Ureter (tissue), 1 donor: ENCODE data around the gene SERHL2. TPM values are rescaled to one million over a fixed set of nuclear protein-coding genes. Genes with fewer than 3 reads are reported as not detected.
"Not testable (repeated sequence)": the region's sequence is repeated elsewhere in the genome, so short reads cannot be mapped to it uniquely, and the experiment has no call there.

Experiments
- DNase-seq: peaks from one replicate; pipeline ENCODE4 v3.0.0-alpha.2; 2020; ENCODE audit warnings: low spot score
- total RNA-seq: library from RNA; stranded (reverse); gene quantifications from one replicate; pipeline ENCODE4 v1.2.4, GENCODE V29; 2023
- donor health status: DM: yes; HTN: yes; CAD: no.

The SERHL2 gene, protein sequence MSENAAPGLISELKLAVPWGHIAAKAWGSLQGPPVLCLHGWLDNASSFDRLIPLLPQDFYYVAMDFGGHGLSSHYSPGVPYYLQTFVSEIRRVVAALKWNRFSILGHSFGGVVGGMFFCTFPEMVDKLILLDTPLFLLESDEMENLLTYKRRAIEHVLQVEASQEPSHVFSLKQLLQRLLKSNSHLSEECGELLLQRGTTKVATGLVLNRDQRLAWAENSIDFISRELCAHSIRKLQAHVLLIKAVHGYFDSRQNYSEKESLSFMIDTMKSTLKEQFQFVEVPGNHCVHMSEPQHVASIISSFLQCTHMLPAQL
- total RNA-seq = 10.8 TPM

DNA sequence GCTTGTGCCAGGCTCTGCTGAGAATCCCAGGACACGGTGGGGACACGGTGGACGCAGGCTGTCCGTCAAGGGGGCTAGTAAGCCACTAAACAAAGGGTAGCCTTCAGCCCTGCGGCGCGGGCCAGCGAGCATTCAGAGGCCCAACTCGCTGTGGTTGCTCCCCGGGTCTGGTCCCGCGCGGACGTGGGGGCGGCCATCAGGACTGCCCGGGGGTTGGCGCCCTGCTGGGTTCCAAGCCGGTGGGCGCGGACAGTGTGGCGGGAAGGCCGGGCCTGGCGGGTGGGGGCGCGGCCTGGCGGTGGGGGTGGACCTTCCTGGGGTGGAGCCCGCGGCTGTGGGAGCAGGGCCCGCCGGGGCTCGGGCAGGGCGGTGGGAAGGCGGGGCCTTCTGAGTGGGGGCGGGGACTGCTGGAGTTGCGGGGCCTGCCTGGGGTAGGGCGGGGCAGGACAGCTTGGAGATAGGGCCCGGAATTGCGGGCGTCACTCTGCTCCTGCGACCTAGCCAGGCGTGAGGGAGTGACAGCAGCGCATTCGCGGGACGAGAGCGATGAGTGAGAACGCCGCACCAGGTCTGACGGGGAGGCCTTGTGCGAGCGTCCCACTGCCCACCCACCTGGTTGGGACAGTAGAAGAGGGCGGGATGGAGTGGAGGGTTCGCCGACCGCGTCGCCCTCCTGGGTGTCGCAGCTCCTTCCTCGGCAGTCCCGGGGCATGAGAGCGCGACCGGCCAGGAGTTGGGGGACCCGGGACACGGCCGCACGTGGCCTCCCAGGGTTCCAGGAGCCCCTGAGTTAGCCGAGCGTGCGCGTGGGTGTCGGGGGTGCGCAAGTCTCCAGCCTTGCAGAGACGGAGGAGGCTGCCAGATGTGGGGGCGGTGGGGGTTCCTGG lies at the start of gene SERHL2:
Gene SERHL2 (plus strand): TSS at position 482 of the 887 bp plus-strand sequence. CDS start 65 bp downstream, at position 547.
- peak; percentile 90 for DNase-seq

DNA sequence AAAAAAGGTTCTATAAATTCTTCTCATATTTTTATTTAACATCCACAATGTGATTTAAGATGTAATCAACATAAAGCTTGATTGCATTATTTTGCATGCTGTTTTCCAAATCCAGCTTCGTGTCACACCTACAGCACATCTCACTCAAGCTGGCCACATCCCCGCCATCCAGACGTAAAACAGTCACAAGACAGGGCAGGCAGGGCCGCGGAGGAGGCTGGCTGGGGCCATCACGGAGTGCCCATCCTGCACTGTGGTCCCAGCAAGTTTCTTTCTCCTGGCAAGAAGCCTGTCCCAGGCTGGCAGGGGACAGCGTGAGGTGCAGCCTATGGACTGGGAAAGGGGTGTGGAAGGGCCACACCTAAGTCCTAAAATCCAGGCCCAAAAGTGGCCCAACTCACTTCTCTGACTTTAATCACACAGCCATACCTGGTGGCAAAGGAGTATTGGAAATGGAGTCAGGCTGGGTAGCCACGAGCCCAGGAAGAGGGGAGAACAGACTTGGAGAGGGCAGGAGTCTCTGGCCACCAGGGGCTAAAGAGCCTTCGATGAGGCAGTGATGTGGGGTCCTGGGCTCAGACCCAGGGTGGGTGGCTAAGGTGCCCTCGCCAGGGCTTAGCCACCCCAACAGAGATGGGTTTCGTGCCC lies 45.3 kb upstream of the SERHL2 start:
- DNase-seq = not testable (repeated sequence)

DNA sequence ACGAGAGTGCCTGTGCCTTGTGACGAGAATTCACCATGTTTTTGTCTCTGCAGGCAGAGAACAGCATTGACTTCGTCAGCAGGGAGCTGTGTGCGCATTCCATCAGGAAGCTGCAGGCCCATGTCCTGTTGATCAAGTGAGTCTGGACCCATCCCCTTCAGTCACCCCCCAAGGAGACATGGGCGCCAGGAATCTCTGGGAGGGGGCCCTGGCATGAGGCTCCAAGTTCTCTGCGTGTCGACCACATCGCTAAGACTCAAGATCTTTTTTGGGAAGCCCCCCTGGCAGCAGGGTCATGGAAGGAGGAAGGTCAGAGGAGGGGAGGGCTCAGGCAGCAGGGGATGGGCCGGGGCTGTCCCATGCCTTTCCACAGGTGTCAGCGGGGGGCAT lies 44.8 kb upstream of the SERHL2 start:
- DNase-seq = not testable (repeated sequence)

DNA sequence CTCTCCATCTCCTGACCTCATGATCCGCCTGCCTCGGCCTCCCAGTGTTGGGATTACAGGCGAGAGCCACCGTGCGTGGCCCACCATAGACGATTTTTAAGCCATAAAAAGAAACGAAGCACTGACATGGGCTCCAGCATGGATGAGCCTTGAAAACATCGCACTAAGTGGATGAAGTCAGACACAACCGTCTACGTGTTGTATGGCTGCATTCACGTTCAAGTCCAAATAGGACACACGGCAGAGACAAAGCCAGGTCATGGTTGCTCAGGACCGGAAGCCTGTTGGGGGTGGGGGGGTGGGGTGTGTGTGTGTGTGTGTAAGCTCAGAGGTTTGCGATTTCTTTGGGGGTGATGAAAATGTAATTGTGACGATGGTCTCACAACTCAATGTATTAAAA lies 44.2 kb upstream of the SERHL2 start:
- no peak for DNase-seq

DNA sequence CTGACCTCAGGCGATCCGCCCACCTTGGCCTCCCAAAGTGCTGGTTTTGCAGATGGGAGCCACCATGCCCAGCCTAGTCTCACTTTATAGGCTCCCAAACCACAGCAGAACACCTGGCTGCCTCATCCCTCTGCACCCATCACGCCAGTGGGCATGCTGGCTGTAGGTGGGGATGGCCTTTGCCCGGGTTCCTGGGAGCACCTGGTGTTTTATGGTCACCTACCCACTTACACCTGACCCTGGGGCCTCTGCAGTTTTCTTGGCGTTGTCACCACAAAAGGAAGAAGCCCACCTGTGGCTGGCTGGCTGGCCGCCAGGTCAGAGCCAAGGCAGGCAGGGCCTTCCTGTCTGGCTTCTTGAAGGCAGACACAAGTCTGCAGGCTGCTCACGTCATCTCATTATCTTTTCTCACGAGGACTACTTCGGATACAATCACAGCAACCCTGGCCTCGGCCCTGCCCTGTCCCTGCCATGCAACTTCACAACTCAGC lies 42.3 kb upstream of the SERHL2 start:
- DNase-seq = no peak

DNA sequence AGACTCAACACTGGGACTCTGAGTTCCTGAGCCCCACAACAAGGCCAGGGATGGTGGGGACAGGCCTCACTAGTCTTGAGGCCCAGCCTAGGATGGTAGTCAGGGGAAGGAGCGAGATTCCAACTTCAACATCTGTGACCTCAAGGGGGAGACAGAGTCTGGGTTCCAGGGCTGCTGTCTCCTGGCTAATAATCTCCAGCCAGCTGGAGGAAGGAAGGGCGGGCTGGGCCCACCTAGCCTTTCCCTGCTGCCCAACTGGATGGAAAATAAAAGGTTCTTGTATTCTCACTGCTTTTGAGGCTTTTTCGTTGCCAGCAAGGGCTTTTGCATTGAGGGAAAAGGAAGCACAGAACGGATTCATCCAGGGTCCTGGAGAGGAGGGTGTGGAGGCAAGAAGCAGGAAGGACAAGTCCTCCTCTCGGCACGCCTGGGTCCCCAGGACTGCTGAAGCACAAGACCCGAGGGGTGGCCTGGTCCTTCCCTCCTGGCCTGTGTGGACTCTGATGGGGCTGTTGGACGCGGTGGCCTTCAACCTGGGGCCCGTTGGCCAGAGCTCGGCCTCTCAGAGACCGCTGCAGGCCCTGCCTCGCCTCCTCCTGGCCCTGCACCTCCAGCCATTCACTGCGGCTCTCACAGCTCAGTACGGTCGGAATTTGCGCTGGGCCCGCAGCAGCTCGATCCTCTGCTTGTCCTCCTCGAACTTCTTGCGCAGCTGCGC lies 41.3 kb upstream of the SERHL2 start:
- not testable (repeated sequence) for DNase-seq

DNA sequence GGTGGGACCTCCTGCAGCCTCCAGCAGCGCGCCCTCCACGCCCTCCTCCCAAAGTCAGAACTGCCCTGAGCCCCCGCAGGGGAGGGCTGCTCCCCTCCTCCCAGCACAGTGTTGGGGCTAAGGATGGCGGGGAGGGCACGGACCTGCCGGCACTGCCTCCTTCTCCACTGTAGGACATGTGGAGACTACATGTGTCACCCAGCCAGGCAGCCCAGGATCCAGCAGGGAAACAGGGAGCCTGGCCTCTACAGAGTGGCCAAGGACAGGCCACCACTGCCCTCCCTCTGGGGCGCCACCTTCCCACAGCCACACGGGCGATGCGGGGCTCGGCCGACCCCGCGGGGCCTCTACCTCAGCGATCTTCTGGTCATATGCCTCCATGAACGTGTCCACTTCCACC lies 39.4 kb upstream of the SERHL2 start:
- not testable (repeated sequence) for DNase-seq

DNA sequence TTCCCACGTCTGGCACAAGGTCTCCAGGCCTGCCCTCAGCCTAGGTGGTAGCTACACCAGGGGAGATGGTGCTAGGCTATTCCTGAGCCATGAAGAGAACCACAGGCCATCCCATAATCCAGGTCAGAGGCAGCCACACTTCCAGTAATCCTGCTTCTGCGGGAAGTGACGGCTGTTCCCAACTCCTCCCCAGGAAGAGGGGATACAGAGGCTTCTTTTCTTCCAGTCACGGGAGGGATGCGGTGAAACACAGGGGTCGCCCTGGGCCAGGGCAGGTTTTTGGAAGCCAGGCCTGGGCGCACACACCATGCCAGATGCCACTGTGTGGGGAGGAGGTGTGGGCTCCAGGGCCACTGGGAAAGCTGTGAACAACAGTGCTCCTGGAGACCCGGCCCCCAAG lies 38.5 kb upstream of the SERHL2 start:
- DNase-seq = not testable (repeated sequence)

DNA sequence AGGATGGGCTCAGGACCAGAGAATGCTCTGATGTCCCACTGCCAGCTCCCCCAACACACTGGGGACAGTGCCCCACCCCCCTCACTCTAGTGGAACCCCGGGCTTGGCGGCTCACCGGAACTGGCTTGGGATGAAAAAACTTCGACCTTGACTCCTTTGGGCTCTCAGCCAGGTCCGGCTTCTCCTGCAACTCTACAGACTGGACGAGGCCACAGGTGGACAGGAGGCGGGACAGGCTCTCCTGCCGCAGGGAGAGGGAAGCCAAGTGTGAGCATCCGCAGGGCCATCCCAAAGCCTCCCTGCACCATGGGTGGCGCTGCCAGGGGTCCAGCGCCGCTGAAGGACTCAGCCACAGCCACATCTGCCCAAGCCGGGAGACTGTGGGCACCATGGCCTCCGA lies 37.9 kb upstream of the SERHL2 start:
- DNase-seq = no peak

DNA sequence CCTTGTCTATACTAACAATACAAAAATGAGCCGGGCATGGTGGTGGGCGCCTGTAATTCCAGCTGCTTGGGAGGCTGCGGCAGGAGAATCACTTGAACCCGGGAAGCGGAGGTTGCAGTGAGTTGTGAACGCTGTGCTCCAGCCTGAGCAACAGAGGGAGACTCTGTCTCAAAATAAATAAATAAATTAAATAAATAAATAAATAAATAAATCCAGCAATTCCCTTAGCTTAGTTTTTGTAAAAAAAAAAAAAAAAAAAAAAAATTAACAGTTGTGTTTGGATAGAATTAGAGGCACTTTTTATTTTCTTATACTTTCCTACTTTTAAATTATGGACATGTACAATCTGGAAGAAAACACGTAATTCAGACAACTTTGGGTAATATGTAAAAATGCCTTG lies 36.7 kb upstream of the SERHL2 start:
- DNase-seq = not testable (repeated sequence)

DNA sequence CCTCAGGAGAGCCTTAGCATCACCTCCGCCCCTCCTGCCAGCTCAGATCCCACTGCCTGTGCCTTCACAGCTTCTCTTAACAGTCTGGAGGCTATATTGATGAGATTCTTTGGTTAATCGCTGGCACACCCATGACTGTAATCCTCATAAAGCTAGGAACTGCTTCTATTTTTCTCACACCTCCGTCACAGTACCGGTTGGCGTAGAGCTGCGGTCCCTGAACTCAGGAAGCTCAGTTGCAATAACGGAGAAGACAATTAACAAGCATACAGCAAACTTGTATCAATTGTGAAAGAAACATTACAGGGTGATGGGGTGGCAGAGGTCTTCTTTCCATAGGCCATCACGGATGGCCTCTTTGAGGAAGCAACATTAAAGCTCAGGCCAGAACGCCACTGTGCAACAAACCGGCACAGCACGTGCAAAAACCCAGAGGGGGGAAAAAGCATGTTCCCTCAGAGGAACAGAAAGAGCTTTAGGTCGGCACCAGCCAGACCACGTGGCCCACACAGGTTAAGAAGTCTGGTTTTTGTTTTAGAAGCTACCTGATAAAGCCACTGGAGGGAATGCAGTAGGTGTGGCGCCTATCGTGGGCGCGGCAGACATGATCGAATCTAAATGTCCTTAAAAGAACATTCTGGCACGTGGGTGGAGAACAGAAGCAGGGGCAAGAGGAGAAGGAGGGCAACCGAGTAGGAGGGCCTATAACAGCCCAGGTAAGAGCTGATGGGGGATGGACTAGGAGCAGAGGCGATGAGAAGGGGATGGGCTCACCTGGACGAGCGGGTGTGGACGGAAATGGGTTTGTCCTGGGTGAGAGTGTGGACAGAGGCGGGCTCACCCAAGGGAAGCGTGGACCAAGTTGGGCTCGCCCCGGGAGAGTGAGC lies 34.9 kb upstream of the SERHL2 start:
- DNase-seq = not testable (repeated sequence)

DNA sequence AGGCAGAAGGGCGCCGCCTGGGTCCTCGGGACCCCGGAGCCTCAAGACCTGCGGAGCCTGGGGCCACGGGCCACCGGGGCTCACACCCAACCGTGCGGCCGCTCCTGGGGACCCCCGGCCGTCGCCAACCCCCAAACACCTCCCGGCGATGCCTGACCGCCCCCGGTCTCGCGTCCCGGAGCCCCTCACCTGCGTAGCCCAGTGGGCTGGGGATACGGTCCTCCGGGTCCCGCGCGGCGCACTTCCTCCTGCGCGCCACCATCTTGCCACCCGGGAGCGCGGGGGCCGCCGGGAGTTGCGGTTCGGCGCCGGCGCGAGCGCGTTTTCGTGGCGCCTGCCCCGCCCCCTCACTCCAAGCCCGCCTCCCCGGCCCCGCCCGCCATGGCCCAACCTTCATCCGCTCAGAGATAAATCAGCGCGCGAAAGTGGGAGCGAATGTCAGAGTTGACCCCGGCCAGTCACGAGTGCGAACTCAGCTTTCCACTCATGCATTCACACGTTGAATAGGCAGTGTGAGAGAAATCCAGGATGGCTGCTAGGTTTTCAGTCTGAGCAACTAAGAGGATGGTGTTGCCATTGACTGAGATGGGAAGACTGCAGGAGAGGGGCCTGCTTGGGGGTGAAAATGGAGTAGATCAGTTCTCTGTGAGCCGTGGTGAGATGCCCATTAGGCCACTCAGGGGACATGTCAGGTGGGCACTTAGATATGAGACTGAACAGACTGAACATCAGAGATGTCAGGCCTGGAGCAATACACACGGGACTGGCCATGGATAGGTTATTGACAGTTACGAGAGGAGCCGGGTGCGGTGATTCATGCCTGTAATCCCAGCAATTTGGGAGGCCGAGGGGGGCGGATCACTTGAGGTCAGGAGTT lies 34.0 kb upstream of the SERHL2 start, which contains the start of gene RRP7A:
Gene RRP7A (minus strand): TSS at position 272 of the 877 bp plus-strand sequence. CDS start 10 bp downstream, at position 262.
- peak; percentile 83 for DNase-seq

DNA sequence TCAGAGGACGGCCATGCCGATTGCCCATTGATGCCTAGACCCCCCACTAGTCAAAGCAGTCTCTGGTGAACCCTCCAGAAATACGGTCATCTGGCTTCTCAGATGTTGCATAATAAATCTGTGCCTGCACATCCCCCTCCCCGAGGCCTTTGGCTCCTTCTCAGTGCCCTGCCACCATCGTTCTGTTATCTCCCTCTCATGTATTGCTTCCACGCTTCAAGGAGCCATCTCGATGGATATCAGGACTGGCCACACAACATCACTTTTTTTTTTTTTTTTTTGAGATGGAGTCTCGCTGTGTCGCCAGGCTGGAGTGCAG lies 32.6 kb upstream of the SERHL2 start:
- no peak for DNase-seq

DNA sequence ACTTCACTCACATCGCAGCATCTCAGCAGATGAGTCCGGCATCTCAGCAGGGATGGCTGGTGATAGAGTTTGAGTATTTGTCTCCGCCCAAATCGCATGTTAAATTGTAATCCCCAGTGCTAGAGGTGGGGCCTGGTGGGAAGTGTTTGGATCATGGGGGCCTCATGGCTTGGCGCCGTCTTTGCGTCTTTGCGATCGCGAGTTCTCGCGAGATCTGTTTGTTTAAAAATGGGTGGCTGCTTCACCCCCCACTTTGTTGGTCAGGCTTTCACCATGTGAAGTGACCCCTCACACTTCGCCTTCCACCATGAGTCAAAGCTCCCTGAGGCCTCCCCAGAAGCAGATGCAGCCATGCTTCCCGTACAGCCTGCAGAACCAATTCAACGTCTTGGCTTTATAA lies 31.2 kb upstream of the SERHL2 start:
- no peak for DNase-seq

DNA sequence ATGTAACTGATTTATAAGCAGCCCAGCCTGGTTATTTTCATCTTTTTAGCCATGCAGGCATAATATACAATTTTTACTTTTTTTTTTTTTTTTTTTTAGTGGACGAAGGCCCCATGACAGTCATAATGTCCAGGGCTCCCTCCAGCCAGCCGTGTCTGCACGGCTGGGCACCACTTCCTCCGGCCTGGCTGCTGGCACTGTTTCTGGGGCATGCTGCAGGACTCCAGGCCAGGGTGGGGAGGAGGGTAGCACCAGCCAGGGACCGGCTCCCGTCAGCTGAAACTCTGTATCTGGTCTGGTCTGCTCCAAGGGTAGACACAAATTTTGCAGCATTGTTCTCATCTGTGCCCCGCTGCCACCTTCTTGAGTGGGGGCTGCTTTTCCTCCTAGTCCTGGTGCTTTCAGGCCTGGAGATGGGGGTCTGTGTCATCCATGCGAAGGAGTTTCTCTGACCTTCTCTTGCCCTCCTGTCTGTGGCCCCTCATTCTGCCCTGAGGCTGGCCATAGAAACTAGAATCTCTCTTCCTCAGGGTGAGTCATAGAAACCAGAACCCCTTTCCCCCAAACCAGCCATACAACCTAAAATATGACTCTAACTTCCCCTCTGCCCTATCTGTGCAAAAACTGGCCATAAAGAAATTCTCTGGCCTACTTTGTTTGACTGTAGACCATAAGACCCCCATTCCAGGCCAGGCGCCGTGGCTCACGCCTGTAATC lies 25.0 kb upstream of the SERHL2 start:
- DNase-seq = no peak

DNA sequence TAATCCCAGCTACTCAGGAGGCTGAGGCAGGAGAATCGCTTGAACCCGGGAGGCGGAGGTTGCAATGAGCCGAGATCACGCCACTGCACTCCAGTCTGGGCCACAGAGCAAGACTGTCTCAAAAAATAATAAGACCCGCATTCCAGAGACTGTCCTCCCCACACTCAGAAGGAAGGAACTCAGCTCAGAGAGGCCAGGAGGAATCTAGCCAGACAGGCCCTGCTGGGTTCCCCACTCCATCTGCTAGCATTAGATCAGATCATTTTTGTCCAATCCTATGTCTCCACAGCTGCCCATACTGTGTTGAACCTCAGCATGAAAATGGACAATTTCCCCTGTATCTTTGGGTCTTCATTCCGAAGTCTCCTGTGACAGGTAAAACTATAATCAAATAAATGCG lies 24.3 kb upstream of the SERHL2 start:
- not testable (repeated sequence) for DNase-seq

DNA sequence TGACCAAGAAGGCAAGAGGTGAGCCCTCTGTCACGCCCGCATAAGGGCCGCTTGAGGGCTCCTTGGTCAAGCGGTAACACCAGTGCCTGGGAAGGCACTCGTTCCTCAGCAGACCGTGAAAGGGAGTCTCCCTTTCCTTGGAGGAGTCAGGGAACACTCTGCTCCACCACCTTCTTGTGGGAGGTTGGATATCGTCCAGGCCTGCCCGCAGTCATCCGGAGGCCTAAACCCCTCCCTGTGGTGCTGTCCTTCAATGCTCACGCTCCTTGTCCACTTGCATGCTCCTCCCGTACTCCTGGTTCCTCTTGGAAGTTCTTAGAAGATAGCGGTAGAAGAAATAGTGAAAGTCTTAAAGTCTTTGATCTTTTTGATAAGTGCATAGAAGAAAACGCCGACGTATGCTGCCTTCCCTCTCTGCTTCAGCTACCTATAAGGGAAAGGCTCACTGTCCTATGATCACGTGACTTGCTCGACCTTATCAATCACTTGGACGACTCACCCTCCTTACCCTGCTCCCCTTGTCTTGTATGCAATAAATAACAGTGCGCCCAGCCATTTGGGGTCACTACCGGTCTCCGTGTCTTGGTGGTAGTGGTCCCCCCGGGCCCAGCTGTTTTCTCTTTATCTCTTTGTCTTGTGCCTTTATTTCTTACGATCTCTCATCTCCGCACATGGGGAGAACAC lies 22.2 kb upstream of the SERHL2 start:
- DNase-seq = not testable (repeated sequence)

DNA sequence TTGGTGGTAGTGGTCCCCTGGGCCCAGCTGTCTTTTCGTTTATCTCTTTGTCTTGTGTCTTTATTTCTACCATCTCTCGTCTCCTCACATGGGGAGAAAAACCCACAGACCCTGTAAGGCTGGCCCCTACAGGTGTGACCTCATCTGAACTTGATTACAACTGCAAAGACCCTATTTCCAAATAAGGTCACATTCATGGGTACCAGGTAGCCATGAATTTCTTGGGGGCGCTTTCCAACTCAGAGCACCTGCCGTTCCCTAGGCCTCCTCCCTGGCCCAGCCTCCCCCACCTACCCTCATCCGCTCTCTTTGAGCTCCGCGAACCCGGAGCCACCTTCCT lies 20.1 kb upstream of the SERHL2 start:
- no peak for DNase-seq
